Hepatocyte (in vitro differentiated cells): Measurements from ENCODE around the gene INPP4B.

Experiments used
- CTCF ChIP-seq: fragments of 200-600 bp; sonication (generic); IDR thresholded peaks from 2 replicates; pipeline ENCODE4 v1.5.1; 2016; ENCODE audit warnings: antibody characterized with exemption, mild to moderate bottlenecking; ENCODE audit not compliant: poor library complexity
- EZH2 ChIP-seq: fragments of 200-600 bp; sonication (generic); IDR thresholded peaks from 2 replicates; pipeline ENCODE4 v1.6.1; 2016; ENCODE audit warnings: antibody characterized with exemption, mild to moderate bottlenecking, borderline replicate concordance

GRCh38 chr4:142411993-142412392 is 434.1 kb downstream of the INPP4B start:
- TF ChIP-seq CTCF (no peak), EZH2 (no peak)
